ENCODE results near the gene NRIP1.

DNA sequence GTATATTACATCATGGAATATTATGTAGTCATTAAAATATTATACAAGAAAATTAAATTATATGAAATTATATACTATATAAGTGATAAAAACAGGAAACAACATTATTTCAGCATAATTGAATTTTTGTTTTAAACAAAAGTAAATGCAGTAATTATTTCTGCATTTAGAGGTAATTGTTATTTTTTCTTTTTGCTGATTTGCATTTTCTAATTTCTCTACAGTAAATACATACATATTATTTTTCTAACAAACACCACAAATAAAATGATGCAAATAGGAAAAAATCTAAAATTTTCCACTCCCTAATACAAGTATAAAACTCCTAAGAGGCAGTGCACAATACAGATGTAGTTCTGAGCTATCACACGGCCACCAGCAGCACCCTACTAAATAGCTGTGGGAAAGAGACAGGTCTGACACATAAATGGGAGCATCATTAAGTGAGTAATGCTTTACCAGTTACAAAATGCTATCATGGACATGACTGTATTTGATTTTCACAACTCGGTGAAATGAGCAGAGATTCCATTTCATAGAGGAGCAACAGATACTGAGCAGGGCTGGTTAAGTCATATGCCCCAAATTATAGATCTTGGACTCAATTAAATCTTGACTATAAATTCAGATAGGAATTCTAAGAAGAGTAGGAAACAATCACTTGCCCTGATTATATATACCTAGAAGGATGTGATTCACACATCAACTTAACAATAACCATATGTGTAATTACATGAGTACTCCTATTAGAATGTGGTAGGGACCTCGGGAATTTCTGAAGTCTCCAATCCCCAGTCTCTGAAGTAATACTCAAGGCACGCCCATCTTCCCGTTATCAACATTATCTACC lies 49.0 kb downstream of the NRIP1 start:
- TF ChIP-seq NFYB (CRISPR knock-in tag; conservative IDR thresholded peaks at IDR 0.05; ENCODE audit: low read depth) (no peak), ELF4 (CRISPR knock-in tag; IDR thresholded peaks at IDR 0.05; ENCODE audit: low read depth) (no peak), SP1 (CRISPR knock-in tag; conservative IDR thresholded peaks at IDR 0.05) (no peak)
- TF ChIP-seq, protein P1, sequence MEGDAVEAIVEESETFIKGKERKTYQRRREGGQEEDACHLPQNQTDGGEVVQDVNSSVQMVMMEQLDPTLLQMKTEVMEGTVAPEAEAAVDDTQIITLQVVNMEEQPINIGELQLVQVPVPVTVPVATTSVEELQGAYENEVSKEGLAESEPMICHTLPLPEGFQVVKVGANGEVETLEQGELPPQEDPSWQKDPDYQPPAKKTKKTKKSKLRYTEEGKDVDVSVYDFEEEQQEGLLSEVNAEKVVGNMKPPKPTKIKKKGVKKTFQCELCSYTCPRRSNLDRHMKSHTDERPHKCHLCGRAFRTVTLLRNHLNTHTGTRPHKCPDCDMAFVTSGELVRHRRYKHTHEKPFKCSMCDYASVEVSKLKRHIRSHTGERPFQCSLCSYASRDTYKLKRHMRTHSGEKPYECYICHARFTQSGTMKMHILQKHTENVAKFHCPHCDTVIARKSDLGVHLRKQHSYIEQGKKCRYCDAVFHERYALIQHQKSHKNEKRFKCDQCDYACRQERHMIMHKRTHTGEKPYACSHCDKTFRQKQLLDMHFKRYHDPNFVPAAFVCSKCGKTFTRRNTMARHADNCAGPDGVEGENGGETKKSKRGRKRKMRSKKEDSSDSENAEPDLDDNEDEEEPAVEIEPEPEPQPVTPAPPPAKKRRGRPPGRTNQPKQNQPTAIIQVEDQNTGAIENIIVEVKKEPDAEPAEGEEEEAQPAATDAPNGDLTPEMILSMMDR (IDR thresholded peaks at IDR 0.05), result no peak
- TF ChIP-seq, protein P2, sequence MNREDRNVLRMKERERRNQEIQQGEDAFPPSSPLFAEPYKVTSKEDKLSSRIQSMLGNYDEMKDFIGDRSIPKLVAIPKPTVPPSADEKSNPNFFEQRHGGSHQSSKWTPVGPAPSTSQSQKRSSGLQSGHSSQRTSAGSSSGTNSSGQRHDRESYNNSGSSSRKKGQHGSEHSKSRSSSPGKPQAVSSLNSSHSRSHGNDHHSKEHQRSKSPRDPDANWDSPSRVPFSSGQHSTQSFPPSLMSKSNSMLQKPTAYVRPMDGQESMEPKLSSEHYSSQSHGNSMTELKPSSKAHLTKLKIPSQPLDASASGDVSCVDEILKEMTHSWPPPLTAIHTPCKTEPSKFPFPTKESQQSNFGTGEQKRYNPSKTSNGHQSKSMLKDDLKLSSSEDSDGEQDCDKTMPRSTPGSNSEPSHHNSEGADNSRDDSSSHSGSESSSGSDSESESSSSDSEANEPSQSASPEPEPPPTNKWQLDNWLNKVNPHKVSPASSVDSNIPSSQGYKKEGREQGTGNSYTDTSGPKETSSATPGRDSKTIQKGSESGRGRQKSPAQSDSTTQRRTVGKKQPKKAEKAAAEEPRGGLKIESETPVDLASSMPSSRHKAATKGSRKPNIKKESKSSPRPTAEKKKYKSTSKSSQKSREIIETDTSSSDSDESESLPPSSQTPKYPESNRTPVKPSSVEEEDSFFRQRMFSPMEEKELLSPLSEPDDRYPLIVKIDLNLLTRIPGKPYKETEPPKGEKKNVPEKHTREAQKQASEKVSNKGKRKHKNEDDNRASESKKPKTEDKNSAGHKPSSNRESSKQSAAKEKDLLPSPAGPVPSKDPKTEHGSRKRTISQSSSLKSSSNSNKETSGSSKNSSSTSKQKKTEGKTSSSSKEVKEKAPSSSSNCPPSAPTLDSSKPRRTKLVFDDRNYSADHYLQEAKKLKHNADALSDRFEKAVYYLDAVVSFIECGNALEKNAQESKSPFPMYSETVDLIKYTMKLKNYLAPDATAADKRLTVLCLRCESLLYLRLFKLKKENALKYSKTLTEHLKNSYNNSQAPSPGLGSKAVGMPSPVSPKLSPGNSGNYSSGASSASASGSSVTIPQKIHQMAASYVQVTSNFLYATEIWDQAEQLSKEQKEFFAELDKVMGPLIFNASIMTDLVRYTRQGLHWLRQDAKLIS (CRISPR knock-in tag; IDR thresholded peaks at IDR 0.05; ENCODE audit: borderline replicate concordance), result no peak
